ENCODE measurements around the gene PPP1R18.
A peak's percentile ranks its signal among the peaks of the same experiment; 100 is the strongest.

The PPP1R18 gene

DNA sequence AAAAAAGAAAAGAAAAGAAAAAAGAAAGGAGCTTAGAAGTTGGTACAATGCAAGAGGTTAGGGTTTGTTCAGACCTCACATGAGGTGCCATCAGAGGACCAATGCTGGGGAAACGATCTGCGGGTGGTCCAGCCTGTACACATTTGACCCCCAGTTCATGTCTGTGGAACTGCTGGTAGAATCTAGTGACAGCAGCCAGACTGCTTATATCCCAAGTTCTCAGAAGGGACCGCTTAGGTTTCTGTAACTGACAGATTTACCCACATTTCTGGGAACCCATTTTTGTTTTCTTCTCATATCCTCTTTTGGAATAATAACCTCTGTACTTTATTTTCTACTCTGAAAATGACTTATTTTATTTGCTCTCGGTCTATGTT is 4.7 kb downstream of the PPP1R18 start:
- TF ChIP-seq, protein P1, sequence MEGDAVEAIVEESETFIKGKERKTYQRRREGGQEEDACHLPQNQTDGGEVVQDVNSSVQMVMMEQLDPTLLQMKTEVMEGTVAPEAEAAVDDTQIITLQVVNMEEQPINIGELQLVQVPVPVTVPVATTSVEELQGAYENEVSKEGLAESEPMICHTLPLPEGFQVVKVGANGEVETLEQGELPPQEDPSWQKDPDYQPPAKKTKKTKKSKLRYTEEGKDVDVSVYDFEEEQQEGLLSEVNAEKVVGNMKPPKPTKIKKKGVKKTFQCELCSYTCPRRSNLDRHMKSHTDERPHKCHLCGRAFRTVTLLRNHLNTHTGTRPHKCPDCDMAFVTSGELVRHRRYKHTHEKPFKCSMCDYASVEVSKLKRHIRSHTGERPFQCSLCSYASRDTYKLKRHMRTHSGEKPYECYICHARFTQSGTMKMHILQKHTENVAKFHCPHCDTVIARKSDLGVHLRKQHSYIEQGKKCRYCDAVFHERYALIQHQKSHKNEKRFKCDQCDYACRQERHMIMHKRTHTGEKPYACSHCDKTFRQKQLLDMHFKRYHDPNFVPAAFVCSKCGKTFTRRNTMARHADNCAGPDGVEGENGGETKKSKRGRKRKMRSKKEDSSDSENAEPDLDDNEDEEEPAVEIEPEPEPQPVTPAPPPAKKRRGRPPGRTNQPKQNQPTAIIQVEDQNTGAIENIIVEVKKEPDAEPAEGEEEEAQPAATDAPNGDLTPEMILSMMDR (IDR thresholded peaks at IDR 0.05; ENCODE audit: low read depth, low read length): no peak
- DNase-seq (ENCODE audit: low read depth in 2 of 2): no peak
- H3K4me3 ChIP-seq (replicated peaks in 1 of 2; ENCODE audit: low read depth in 2 of 2, low read length in 2 of 2): peak overlapping the region; percentile 85 to 94

DNA sequence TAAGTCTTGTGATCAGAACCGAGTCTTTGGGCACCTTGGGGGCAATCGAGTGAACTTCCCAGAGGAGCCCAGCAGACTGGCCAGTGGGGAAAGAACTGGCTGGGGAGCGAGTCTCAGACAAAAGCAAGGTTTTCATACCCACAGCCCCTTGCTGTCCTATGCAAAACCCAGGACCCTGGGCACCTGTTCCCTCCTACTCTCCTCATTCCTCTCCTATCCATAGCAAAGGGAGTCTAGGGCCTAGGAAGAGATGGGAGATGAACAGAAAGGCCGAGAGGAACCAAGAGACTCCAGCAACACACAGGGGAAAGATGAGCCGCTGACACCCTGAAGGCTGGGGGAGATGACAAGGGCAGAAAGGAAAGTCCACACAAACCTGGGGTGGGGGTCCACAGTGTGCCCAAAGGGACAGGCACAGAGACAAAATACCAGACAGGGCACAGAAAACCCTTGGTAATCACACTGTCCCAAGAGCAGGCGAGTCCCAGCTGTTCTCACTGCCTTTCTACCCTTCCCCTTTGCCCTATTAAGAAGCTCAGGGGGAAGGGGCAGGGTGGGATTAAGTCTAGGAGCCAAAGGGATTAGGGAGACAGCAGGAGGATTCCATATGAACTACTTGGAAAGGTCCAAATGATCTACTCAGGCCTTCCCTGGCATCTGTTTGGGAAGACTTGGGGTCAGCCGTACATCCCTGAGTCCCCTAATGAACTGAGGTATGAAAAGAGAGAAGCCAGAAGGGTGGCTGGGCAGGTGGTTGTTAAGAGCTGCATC is 6.5 kb downstream of the PPP1R18 start:
- TF ChIP-seq, protein P1 (IDR thresholded peaks at IDR 0.05; ENCODE audit: low read depth, low read length): no peak
- peak overlapping the region; percentile 6 to 39 for H3K4me3 ChIP-seq (replicated peaks in 1 of 2; ENCODE audit: low read depth in 2 of 2, low read length in 2 of 2)
- no peak for DNase-seq (ENCODE audit: low read depth in 2 of 2)

DNA sequence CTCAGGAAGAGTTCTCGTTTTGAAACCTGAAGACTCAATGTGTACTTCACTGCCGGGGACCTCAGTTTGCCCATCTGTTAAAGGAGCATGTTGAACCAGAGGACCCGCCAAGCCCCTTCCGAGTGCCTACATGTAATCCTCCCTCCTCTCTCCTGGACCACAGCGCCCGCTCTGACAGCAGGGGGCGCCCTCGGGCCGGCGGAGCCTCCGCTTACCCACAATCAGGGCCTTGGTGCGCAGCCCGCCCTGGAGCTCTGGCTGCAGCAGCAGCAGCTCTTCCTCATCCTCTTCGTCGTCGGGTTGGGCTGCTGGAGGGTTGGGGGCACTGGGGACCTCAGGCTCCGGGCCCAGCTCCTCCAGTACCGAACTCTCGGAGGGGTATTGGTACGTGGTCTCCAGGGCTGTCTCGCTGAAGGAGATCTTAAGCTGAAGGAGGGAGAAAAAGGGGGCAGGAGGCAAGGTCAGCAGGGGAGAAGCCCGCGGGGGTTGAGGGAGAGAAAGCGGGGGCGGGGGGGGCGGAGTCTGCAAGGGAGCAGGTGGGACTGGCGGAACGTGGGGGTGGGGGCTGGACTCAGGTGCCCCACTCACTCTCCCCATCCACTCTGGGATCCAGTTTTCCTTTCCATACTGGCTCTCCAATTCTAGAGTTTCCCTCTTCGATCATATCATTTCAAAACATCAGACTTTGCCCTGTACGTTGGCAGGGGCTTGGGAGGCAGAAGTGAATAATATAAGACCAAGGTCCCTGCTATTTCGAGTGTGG is 7.3 kb downstream of the PPP1R18 start:
- H3K4me3 ChIP-seq (replicated peaks in 1 of 2; ENCODE audit: low read depth in 2 of 2, low read length in 2 of 2): peak overlapping the region in 1 of 2 donors; percentile 39
- DNase-seq (ENCODE audit: low read depth in 2 of 2): peak; percentile 84 to 86
- TF ChIP-seq, protein P1 (IDR thresholded peaks at IDR 0.05; ENCODE audit: low read depth, low read length): peak; percentile 95

DNA sequence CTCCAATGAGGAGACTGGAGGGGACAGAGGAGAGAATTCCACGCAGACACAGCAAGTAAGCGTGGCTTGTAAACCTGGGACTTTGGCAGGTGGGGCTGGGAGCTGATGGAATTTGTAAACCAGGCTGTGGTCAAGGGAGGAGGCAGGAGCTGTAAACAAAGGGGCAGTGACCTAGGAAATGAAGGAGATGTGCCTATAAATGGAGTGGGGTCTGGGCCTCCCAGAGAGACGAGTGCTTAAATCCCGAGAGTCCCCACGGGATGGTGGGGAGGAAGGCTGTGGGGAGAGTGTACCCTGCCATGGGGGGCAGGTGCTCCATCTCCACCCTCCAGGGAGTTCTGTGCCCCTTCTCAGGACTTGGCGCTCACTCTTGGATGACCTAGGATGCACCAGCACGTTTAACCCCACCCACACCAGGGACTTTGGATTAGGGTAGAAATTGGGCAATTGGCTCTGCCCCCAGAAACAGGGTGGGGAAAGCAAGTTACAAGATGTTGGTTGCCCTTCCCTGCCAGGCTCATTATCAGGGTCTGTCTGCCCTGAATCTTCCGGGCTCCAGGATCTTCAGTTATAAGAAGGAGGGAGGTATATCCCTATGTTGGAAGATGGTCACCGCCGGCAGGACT is 9.7 kb downstream of the PPP1R18 start:
- no peak for DNase-seq (ENCODE audit: low read depth in 2 of 2)
- TF ChIP-seq, protein P1 (IDR thresholded peaks at IDR 0.05; ENCODE audit: low read depth, low read length): no peak
- H3K4me3 ChIP-seq (replicated peaks in 1 of 2; ENCODE audit: low read depth in 2 of 2, low read length in 2 of 2): no peak overlapping the region

DNA sequence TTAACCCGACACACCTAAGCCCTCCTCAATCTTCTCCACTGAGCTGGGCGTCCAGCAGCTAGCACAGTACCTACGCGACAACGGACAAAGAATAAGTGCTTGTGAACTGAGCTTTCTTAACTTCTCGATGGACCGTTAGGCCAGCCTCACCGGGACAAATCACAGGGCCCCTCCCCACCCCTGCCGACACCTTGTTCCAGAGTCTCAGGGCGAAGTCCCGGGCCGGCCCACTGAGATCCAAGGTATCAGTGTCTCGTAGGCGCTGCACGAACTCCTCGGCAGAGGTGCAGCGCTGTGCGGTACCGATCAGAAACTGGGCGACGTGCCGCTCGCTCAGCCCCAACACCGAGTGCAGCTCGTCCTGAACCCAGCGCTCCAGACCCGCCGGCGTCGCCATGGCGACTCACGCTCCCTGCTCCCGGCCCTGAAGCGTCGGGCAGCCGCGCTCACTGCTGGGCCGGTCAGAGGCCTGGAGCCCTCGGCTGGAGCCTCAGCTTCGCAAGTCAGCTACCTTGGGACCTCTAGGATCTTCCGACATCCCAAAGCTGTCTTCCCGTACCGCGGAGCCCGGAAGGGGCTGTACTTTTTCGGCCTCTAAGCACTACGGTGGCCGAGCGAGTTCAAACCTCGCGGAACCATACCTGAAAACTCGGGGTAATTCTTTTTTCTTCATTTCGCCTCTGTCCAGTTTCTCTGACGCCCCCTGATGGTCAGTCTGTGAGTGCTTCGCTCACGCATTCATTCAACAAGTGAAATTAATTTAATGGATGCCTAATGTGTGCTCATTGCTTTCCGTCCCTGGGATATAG is 13.8 kb downstream of the PPP1R18 start, which contains the start of gene DHX16:
Gene DHX16, minus strand, starts transcription at position 562 of the 809 bp plus-strand sequence. Its CDS starts 165 bp downstream, at position 397.
- peak; percentile 99 for DNase-seq (ENCODE audit: low read depth in 2 of 2)
- H3K4me3 ChIP-seq (replicated peaks in 1 of 2; ENCODE audit: low read depth in 2 of 2, low read length in 2 of 2): peak within 1 kb of the TSS; percentile 95
- TF ChIP-seq, protein P1 (IDR thresholded peaks at IDR 0.05; ENCODE audit: low read depth, low read length): peak; percentile 85

Measured in cardiac fibroblast (primary cell).